SIG-M5 treated with dmso at 0.1 percent for 504 hours (cell line): ENCODE results near the gene GPC1.

ENCODE experiments used
- DNase-seq: peaks from one replicate; lab custom pipeline; 2025; ENCODE audit not compliant: unreplicated experiment; lab: John Stamatoyannopoulos, UW

GPC1 gene

DNA sequence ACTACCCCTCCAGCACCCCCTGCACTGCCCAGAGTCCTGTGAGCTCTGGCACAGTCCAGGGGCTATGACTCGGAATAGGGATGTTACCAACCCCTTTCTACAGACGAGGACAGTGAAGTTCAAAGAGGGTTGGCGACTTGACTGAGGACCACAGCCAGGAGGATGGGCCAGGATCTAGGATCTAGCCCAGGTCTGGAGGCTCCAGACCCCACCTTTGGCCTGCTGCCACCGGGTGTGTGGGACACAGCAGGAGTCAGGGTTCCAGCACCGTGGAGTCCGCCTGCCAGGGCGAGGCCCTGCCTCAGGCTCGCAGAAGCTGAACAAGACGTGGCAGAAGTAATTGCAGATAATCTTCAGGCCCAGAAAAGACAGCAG, 37.9 kb upstream of the GPC1 start:
- no peak for DNase-seq

DNA sequence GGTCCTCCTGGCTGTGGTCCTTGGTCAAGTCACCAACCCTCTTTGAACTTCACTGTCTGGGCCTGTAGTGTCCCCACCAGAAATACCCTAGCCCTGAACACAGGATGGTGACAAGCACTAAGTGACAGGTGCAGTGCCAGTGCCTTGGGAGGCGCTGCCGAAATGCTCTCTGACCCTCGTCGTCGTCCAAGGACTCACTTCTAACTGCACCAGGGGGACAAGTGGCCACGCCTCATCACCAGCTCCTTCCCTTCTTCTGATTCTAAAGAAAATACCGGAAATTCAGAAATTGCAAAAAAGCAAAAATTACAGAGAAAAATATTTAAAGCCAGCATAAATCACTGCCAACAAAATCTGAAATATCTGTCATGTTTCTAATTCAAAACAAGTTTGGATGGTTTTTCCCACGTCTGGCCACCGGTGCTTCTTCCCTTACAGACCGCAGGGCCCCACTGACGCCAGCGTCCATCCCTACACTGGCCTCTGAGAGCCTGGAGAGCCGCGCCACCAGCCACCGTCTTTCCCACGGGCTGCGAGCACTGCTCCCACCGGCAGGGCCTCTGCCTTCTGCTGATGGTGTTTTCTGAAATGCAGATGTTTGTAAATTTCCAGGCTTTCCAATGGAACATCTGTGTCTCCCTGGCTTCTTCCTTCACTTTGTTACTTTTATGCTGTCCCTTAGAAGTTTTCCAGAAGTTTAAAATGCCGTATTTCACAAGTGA, 37.4 kb upstream of the GPC1 start:
- DNase-seq, result no peak

DNA sequence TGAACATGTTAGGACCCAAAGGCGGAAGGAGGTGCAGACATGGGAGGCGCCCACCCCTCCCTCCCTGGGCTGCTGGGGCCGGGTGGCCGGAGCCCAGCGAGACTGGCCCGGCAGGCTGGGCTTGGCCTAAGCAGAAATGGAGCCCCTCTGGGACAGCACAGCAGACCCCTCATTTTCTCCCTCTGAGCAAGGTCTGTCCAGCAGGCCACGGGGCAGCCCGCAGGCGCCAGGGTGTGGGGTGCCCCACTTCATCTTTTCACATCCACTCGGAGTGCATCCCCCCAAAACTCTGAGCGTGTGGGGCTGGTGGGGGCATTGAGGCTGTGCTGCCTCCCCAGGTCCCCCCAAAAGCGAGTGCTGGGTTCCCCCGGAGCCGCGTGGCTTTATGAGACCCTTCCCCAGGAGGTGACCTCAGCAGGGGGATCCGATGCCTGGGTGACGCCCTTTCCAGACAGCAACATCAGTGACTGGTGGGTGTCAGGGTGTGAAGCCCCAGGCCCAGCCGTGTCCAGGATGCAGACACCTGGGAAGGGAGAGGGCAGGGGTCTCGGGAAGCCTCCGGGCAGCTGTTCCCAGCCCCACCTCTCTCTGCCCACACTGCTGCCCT, 36.7 kb upstream of the GPC1 start:
- DNase-seq, result no peak

DNA sequence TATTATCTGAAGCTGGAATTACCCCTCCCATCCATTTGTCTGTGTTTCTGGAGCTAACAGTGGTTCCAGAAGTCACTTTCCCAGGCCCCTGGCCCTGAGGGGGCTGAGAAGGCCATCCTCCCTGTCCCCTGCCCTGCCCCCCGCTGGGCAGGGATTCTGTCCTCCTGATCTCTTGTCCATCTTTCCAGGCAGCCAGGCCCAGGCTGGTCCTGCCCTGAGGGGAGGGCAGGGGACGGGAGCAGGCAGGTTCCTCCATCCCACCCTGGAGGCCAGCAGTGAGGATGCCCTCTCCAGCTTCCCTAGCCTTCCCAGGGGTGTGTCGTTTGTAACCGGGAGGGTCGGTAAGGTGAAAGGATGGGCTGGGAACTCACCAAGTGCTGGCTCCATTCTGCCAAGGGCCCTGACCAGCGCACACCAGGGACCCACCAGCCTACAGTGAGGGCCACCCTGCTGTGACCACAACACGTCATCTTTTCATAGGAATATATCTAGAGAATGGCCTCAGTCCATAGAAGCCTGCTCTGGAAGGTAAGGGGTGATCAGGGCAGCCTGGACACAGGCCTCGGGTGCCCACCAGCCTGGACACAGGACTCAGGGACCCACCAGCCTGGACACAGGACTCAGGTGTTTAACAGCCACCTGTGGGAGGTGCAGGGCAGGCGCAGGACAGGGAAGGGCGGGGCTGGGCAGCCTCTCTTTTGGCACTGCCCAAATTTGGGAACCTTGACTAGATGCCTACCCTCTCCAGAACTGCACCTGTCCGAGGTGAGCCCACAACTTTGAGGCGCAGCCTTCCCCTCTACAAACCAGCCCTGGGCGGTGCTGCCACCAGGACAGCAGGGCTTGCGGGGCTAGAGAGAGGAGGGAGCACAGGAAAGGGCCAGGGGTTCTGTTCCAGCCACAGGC, 35.8 kb upstream of the GPC1 start:
- no peak for DNase-seq

DNA sequence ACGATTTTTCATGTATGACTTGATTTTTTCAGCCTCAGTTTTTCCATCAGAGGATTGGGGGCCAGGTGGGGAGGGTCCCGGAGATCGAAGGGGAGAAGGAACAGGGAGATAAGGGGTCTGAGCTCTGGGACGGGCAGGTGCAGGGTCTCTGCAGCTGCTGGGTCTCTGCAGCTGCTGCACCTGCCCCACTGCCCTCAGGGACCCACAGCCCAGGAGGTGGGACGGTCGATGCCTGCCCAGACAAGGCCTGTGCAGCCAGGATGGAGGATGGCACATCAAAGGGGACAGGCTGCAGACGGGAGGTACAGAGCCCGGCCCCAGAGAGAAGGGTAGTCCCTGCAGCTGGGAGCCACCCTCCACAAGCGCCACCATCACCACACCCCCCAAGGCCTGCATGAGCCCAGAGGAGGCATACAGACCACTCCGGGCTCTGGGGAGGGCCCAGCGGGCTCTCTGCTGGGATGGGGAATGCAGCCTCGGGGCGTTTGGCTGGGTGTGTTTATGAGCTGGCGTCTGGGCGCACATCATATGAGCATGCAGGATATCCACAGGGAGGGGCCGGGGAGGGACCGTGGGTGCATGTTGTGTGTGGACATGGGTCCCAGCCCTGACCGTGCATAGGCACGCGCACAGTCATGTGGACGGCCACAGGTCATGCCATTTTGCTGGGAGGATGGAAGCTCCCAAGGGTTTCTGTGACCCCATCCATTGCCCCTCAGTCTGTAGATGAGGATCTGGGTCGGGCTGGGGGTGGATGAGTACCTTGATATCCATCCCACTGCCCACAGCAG, 34.9 kb upstream of the GPC1 start:
- no peak for DNase-seq

DNA sequence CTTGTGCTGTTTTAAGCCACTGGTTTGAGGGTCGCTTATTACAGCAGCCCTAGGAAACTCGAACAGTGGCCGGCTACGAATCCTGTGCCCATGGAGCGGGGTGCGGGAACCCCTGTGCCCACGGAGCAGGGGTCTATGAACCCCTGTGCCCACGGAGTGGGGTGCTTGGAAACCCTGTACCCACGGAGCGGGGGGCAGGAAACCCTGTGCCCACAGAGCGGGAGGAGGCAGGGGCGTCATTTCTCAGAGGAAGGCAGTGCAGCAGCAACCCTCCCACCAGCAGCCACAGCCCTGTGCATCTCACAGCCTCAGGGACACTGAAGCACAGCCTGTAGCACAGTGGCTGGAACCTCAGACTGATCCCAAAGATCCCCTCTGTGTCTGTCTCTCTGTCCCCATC, 34.2 kb upstream of the GPC1 start:
- DNase-seq, result no peak

DNA sequence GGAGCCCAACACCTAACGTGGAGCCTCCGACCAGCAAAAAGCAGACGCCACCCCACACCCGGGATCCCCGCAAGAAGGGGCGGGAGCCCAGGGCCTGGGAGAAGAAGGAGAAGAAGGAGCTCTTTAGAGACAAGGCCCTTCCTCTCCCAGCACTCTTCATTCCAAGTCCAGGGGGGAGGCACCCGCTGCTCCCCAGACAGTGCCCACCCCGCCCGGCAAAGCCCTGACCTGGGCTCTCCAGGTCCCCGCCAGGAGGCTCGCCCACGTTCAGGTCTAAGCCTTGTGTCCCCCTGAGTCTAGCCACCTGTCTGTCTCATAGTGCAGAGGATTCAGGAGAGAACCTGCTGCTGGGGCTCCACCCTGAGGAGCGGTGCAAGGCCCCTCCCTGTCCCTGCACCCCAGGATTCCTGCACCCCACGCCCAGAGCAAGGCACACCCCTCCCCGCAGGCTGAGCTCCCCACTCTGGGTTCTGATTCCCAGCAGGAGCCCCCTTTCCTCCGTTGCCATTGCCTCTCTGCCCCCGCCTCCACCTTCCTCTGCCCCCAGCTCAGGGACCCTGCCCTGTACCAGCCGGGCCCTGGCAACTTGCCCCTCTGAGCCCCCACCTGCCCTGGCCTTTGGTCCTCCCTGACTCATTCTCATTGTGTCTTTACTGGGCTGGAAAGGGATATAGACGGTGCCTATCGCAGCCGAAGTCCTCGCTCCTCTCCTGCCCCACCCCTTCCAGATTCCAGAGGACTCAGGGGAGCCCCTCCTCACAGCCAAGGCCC, 33.5 kb upstream of the GPC1 start:
- no peak for DNase-seq

DNA sequence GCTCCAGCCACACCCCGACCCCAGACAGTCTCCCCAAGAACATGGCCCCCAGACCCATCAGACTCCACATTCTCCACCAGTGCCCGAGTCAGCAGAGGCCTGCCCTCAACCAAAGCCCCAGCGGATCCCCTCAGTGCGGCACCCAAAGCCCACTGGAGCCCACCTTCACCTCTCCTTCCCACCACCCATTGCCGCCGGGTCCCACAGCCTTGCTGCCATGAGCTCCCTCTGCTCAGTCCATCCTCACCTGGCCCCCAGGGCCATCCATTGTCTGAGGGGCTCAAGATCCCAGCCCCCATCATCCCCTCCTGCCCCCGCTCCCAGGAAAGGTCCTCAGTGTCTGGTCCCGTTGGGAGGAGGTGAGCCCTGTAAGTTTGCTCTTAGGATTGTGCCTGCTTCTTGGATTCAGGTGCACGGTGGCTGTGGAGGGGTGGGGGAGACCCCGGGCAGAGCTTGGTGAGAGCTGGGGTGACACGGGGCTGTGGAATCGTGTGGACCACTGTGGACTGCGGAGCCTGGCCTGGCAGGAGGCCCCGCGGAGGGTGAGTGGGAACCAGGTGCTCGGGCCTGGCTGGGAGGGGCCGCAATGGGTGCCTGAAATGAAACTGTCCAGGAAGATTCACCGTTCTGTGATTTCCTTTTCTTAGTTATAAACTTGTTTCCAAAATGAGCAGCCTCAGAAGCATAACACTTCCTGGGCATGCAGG, 32.7 kb upstream of the GPC1 start:
- DNase-seq, result no peak

DNA sequence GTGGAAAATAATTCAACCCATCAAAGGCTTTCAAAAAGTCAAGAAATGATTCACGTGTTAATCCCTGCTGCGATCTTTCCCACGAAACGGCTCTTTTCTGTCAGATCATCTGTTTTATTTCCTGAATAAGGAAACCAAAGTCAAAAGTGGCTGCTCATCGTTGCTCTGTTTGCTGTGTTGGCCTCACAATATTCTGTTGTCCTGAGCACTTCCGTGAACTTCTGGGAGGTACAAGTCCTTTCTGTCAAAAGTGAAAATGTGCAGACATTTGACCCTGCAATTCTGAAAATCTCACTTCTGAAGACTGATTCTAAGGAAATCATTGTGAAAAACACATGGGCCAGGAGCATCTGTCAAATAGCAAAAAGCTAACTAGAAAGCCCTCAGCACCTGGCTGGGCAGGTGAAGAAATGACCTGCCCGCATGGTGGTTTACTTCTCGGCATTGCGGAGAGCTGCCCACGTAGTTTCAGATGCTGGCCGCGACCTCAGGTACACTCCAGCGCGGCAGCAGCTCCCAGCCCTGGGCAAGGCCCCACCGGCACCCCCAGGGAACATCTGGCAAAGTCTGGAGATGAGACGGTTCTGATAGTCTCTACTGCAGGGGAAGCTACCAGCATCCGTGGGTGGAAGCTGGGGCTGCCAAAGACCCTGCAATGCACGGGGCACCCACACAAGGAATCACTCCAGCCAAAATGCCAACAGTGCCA, 31.9 kb upstream of the GPC1 start:
- no peak for DNase-seq

DNA sequence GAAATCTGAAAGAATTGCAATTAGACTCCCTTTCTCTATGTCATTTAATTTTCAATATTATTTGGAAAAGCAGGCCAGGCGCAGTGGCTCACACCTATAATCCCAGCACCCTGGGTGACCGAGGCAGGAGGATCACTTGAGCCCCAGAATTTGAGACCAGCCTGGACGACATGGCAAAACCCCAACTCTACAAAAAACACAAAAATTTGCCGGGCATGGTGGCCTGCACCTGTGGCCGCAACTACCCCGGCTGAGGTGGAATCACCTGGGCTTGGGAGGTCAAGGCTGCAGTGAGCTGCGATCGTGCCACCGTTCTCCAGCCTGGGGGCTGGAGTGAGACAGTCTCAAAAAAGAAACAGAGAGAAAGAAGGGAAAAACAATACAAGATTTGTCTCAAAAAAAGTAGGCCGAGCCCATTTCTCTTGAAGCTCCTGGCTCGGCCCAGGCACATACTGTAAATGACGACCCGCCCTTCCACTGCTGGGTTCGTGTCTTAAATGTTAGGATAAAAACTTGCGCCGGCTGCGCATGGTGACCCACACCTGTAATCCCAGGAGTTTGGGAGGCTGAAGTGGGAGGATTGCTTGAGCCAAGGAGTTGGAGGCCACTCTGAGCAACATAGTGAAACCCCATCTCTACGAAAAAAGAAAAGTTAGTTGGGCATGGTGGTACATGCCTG, 31.1 kb upstream of the GPC1 start:
- DNase-seq, result no peak

DNA sequence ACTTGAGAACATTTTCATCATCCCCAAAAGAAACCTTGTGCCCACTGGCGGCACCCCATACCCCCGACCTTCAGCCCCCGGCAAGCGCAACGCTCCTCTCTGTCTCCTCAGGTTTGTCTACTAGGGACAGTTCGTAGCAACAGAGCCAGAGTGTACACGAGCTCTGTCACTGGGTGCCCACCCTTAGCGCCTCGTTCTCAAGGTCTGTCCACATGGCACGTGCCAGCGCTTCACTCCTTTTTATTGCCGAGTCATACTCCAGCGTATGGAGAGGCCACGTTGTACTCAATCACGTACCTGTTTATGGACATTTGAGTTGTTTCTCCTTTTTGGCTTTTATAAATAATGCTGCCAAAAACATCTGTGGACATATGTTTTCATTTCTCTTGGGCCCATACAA, 30.3 kb upstream of the GPC1 start:
- DNase-seq, result no peak

DNA sequence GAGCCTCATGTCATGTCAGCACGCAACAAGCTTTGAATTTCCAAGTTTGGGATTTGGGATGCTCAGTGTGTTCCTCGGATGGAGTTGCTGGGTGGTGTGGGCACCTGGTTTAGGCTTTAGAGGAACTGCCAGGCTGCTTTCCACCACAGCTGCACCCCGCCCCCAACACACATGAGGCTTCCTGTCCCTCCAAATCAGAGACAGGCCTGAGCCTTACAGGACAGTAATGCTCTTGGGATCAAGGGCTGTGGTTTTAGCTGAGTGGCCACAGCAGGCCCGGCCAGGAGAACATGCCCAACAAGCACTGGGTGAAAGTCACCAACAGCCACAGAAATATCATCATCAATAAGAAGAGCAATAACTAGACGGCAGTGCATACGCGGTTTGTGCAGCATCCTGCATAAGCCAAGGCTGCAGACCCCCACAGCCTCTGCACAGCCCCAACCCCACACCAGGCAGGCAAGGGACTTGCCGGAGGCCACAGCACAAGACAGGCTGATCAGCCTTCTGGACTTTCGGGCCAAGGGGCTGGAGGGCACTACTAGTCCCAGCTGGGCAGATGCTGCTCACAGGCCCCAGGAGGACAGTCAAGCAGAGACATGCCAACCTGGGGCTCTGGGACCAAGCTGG, 29.7 kb upstream of the GPC1 start:
- DNase-seq, result no peak

DNA sequence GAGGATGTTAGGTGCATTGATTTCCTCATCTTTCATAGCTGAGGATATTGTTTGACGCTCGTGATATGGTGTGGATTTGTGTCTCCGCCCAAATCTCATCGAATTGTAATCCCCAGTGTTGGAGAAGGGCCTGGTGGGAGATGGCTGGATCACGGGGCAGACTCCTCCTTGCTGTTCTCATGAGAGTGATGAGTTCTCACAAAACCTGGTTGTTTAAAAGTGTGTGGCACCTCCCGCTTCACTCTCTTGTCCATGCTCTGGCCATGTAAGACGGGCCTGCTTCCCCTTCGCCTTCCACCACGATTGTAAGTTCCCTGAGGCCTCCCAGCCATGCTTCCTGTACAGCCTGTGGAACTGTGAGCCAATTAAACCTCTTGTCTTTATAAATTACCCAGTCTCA, 28.4 kb upstream of the GPC1 start:
- DNase-seq, result no peak

DNA sequence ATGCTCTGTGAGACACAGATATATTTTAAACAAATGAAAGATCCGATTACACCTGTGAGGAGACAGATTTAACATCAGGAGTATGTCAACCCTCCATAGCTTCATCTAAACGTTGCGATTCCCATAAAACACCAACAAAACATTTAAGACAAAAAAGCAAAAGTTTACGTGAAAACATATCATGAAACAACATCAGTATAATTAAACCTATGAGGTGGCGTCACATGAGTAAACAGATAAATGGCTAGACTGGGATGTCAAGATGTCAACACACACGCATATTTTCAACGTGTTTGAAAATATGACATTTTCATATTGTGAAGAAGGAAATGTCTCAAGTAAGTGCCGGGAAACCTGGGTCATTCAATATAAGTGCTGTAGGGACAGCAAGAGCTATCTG, 25.5 kb upstream of the GPC1 start:
- no peak for DNase-seq

DNA sequence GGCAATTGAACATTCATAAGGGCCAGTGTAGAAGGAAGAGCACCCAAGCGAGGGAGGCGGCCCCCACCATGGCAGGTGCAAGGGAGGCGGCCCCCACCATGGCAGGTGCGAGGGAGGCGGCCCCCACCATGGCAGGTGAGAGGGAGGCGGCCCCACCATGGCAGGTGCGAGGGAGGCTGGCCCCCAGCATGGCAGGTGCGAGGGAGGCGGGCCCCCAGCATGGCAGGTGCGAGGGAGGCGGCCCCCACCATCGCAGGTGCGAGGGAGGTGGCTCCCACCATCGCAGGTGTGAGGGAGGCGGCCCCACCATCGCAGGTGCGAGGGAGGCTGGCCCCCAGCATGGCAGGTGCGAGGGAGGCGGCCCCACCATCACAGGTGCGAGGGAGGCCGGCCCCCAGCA, 24.7 kb upstream of the GPC1 start:
- DNase-seq, result no peak

DNA sequence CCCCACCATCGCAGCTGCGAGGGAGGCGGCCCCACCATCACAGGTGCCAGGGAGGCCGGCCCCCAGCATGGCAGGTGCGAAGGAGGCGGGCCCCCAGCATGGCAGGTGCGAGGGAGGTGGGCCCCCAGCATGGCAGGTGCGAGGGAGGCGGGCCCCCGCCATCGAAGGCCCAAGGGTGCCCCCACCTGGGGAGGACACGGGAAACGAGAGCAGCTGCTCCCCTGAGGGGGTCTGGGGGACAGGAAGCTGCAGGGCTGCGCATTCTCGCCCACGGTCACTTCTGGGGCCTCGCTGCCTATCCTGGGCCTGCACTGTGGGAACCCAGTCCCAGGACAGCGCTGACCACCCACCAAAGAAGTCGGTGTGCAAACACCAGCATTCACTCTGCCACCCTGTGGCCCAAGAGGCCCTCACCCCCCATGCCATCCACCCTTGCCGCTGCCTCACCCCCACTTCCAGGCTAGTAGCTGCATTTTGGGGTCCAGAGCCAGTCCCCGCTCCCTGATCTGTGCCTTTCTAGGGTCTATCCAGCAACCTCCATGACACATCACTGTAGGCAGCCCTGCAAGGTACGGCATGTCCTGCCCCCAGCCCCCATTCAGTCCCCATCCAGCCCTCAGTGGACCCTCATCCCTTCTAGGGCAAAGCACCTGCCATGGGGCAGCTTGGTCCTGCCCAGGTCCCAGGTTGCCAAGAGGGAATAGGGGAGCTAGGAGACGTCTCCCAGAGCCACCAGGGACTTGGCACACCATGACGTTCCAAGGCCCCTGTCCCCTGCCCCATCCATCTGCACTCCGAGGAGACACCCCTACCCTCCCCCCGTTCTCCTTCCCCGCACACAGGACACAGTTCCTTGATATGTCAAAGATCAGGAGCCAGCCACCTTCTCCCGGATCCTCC, 24.0 kb upstream of the GPC1 start:
- DNase-seq, result no peak

DNA sequence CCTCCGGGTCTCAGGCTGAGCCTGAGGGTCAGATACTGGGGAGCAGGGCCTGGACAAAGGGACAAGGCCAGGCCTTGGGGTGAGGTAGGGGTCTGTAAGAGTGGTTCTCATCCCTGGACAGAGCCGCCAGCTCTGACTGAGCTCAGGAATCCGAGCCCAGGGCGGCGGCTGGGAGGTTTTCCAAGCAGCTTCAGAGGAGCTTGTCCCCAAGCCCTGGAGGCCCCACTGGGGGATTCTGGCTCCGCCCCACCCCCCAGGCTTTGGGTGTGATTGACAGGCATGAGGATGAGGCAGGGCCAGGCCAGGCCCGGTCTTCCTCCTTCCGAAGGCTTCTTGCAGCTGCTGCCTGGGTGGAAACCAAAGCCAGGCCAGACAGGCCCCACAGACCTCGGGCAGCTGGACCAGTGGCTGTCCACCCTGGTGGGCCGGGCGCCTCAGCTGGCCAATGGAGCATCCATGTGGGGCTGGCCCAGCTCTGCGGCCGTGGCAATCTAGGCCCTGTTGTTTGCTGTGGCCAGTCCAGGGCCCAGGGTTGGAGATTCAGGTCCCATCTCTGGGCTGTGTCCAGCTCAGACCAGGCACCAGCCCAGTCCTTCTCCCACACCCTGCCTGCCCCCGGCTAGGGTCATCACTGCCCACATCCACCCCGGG, 23.1 kb upstream of the GPC1 start:
- no peak for DNase-seq
